RWPE2 (cell line): ENCODE measurements around the gene ANKZF1.
A peak's percentile ranks its signal among the peaks of the same experiment; 100 is the strongest.

ENCODE experiments used
- ATAC-seq: fragments of 200-7000 bp; cut with Tn5 transposase; 3 replicates; pipeline ENCODE4 v1.9.1; 2021; ENCODE audit warnings: low read depth
- DNase-seq: peaks from one replicate; pipeline ENCODE4 v3.0.0-alpha.2; 2020; ENCODE audit warnings: low spot score
- H3K27ac ChIP-seq: fragments of 450-650 bp; 2 replicates; pipeline ENCODE4 v1.5.1; 2017; ENCODE audit warnings: mild to moderate bottlenecking; ENCODE audit not compliant: poor library complexity, severe bottlenecking
- H3K27me3 ChIP-seq: fragments of 250-450 bp; sonication (Bioruptor Pico); 2 replicates; pipeline ENCODE4 v1.5.1; 2021; ENCODE audit warnings: mild to moderate bottlenecking, moderate library complexity; ENCODE audit not compliant: insufficient read depth, poor library complexity, severe bottlenecking
- H3K36me3 ChIP-seq: fragments of 250-450 bp; sonication (Bioruptor Pico); 2 replicates; pipeline ENCODE4 v1.5.1; 2020; ENCODE audit warnings: low read depth, mild to moderate bottlenecking, moderate library complexity
- H3K4me1 ChIP-seq: fragments of 250-450 bp; sonication (Bioruptor Pico); 2 replicates; pipeline ENCODE4 v1.5.1; 2021; ENCODE audit warnings: mild to moderate bottlenecking, moderate library complexity; ENCODE audit not compliant: insufficient read depth, poor library complexity, severe bottlenecking
- H3K4me3 ChIP-seq: fragments of 250-450 bp; sonication (Bioruptor Pico); 2 replicates; pipeline ENCODE4 v1.5.1; 2021; ENCODE audit warnings: mild to moderate bottlenecking, moderate library complexity; ENCODE audit not compliant: severe bottlenecking
- H3K9me3 ChIP-seq: fragments of 250-450 bp; sonication (Bioruptor Pico); 2 replicates; pipeline ENCODE4 v1.5.1; 2021; ENCODE audit warnings: mild to moderate bottlenecking, moderate library complexity; ENCODE audit not compliant: severe bottlenecking
- TF ChIP-seq, protein P1 (sequence below): fragments of 450-650 bp; IDR thresholded peaks from one replicate; pipeline ENCODE4 v1.5.1; 2017; ENCODE audit warnings: mild to moderate bottlenecking, moderate library complexity; ENCODE audit not compliant: poor library complexity, severe bottlenecking

Gene ANKZF1

DNA sequence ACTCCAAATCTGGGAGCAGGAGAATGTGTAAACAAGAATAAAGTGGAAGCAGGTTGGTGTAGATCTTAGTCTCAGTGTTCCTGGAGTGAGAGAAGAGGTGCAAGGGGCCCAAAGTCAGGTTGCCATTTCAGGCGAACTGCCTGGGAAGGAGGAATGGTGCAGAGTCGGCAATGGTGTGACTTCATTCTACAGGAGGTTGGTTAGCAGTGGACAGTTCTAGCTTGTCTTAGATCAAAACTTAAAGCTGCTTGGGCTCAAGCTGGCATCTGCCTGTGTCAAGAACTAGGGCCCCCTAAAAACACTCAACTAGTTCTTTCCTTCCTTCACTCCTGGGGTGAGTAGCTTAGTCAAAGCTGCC is 19.2 kb downstream of the ANKZF1 start:
- Histone ChIP-seq H3K27ac (peak overlapping the region; percentile 97), H3K27me3 (no peaks in the 10 kb centered on the region), H3K9me3 (no peaks in the 10 kb centered on the region), H3K36me3 (peaks cover 48% of the 10 kb centered on the region), H3K4me1 (peaks cover 47% of the 10 kb centered on the region), H3K4me3 (no peak overlapping the region)
- no peak for ATAC-seq
- TF ChIP-seq, protein P1, sequence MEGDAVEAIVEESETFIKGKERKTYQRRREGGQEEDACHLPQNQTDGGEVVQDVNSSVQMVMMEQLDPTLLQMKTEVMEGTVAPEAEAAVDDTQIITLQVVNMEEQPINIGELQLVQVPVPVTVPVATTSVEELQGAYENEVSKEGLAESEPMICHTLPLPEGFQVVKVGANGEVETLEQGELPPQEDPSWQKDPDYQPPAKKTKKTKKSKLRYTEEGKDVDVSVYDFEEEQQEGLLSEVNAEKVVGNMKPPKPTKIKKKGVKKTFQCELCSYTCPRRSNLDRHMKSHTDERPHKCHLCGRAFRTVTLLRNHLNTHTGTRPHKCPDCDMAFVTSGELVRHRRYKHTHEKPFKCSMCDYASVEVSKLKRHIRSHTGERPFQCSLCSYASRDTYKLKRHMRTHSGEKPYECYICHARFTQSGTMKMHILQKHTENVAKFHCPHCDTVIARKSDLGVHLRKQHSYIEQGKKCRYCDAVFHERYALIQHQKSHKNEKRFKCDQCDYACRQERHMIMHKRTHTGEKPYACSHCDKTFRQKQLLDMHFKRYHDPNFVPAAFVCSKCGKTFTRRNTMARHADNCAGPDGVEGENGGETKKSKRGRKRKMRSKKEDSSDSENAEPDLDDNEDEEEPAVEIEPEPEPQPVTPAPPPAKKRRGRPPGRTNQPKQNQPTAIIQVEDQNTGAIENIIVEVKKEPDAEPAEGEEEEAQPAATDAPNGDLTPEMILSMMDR, result no peak
- no peak for DNase-seq

DNA sequence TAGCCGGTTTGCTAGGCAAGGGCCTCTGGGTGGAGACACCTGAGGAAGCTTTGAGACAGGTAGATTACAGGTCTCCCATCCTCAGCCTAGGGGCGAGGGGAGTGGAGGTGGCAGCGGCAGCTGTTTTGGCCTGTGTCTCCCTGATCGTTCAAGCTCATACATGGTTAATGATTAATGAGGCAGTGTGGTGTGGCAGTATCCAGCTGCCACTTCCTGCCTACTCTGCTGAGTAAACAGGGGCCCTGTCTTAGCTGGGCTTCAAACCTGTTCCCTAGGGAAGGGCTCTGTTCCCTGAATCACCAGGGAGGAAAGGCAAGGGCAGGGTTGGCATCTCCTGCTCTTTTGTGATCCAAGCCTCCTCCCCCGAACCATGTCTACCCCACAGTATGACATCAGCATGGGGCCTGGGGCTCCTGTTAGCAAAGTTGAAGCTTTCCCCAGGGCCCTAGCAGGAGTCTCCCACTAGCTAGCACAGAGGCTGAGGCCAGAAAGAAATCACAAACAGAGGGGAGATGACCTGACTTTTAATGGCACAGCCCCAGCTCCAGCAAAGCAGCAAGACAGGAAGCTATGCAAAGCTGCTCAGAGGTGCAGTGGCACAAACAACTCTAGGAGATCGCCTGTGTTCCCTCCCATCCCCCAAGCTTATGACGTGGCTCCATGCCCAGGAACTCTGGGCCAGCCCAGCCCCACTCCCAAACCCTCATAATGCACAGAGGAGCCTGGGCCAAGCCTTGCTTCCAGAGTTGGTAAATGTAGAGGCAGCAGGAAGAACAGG is 19.8 kb downstream of the ANKZF1 start:
- peak overlapping the region; percentile 97 for H3K27ac ChIP-seq
- H3K4me1 ChIP-seq, result peaks cover 47% of the 10 kb centered on the region
- peaks cover 48% of the 10 kb centered on the region for H3K36me3 ChIP-seq
- H3K4me3 ChIP-seq, result no peak overlapping the region
- no peaks in the 10 kb centered on the region for H3K9me3 ChIP-seq
- DNase-seq, result peak; percentile 91
- no peaks in the 10 kb centered on the region for H3K27me3 ChIP-seq
- TF ChIP-seq, protein P1, result peak; percentile 5
- ATAC-seq, result peak; percentile 73

DNA sequence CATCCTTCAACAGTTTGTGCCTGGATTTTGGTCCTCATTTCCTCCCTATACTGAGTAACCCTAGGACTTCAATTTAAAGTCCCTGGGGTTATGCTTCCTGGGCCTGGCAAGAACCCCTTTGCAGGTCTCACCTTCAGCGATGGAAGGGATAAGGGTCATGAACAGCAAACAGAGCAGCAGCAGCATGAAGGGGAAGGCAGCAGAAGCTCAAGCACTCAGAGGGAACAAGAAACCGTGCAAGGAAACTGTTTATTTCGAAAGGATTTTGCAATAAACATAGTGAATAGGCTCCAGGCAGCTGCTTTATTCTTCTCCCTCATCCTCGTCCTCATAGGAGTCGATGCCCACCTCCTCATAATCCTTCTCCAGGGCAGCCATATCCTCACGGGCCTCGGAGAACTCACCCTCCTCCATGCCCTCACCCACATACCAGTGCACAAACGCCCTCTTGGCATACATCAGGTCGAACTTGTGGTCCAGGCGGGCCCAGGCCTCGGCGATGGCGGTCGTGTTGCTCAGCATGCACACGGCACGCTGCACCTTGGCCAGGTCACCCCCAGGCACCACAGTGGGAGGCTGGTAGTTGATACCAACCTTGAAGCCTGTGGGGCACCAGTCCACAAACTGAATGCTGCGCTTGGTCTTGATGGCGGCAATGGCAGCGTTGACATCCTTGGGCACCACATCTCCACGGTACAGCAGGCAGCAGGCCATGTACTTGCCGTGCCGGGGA is 20.6 kb downstream of the ANKZF1 start:
- ATAC-seq, result no peak
- H3K27me3 ChIP-seq, result no peaks in the 10 kb centered on the region
- H3K27ac ChIP-seq, result peak overlapping the region; percentile 97
- no peak overlapping the region for H3K4me3 ChIP-seq
- H3K4me1 ChIP-seq, result peaks cover 43% of the 10 kb centered on the region
- no peak for DNase-seq
- no peaks in the 10 kb centered on the region for H3K9me3 ChIP-seq
- peaks cover 48% of the 10 kb centered on the region for H3K36me3 ChIP-seq
- TF ChIP-seq, protein P1, result no peak

DNA sequence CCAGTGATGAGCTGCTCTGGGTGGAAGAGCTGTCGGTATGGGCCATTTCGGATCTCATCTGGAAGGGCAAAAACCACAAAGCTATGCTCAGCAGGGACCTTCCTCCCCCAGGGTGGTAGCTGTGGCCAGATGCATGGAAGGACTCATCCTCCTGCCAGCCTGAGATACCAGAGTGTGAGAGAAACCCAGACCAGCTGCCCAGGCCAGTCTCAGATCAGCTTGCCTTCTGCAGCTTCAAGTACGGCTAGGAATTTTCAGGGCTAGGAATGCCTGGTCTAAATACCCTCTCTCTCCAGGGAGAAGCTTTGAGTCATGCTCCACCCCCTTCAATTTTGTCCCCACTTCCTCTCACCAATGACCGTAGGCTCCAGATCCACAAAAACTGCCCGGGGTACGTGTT is 22.1 kb downstream of the ANKZF1 start:
- H3K9me3 ChIP-seq, result no peaks in the 10 kb centered on the region
- DNase-seq (no peak), ATAC-seq (no peak)
- TF ChIP-seq, protein P1, result no peak
- peak overlapping the region; percentile 67 for H3K4me3 ChIP-seq
- peaks cover 44% of the 10 kb centered on the region for H3K36me3 ChIP-seq
- peaks cover 43% of the 10 kb centered on the region for H3K4me1 ChIP-seq
- no peaks in the 10 kb centered on the region for H3K27me3 ChIP-seq
- H3K27ac ChIP-seq, result peak overlapping the region; percentile 97
